ENCODE measurements around the gene NCAM1. TPM values are rescaled to one million over a fixed set of nuclear protein-coding genes. Genes with fewer than 3 reads are reported as not detected.

The NCAM1 gene
- total RNA-seq, 1 donor: 9.6 TPM

DNA sequence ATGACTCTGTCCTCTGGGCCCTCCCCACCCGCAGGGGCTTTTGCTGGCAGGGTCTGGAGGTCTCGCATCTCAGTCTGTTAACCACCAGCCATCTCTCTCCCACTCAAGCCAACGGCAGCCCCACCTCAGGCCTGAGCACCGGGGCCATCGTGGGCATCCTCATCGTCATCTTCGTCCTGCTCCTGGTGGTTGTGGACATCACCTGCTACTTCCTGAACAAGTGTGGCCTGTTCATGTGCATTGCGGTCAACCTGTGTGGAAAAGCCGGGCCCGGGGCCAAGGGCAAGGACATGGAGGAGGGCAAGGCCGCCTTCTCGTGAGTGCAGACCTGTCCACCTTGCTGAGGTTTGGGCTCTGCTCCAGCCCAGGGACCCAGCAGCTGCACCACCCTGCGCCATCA lies 308.9 kb downstream of the NCAM1 start:
- no peaks in the 10 kb centered on the region for H3K4me1 ChIP-seq (ENCODE audit: insufficient read depth, low read length)
- no peaks in the 10 kb centered on the region for H3K27me3 ChIP-seq (ENCODE audit: insufficient read depth, low read length)
- H3K4me3 ChIP-seq (ENCODE audit: low read length): no peak overlapping the region
- H3K9me3 ChIP-seq (ENCODE audit: low read depth, low read length): no peaks in the 10 kb centered on the region

DNA sequence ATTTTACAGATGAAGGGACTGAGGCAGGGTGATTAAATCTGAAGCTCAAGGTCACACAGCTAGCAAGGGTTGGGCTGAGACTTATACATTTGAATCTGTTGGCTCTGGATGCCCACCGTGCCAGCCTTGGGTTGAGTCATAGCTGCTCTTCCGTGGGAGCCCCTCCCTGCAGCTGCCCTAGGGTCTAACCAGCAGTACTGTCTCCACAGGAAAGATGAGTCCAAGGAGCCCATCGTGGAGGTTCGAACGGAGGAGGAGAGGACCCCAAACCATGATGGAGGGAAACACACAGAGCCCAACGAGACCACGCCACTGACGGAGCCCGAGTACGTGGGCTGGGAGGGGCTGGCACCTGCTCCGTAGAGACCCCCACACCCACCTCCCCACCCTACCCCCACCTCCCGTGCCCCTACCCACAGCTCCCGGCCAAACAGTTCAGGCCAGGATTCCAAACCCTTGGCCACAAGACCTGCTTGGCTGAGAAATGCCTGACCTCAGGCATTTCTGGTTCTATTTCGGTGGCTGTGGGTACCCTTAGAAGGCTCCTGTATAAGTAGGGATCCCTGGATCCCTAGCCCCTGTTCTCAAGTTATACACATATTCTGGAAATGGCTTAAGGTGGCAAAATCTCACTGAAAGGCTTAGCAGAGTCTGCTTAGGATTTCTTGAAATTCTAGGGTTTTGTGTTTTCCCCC lies 310.5 kb downstream of the NCAM1 start:
- H3K9me3 ChIP-seq (ENCODE audit: low read depth, low read length): no peaks in the 10 kb centered on the region
- H3K4me1 ChIP-seq (ENCODE audit: insufficient read depth, low read length): no peaks in the 10 kb centered on the region
- H3K4me3 ChIP-seq (ENCODE audit: low read length): no peak overlapping the region
- H3K27me3 ChIP-seq (ENCODE audit: insufficient read depth, low read length): no peaks in the 10 kb centered on the region

DNA sequence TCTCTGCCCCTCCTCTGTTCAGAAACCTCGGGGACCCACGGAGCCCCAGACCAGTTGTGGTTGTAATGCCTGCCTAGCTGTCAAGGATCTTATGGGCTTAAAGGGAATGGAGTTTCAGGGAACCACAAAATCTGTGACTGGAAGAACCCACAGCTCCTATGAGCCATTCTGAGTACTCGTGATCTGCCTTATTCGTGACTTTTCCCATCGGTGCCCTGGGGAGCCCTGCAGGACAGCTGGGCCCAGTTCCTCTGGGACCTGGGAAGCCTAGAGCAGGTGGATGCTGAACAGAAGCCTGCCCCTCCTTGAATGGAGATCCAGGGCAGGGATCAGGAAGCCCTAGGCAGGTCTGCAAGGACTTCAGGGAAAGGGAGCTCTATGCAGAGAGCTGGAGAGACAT lies 311.1 kb downstream of the NCAM1 start:
- H3K9me3 ChIP-seq (ENCODE audit: low read depth, low read length): no peaks in the 10 kb centered on the region
- H3K4me3 ChIP-seq (ENCODE audit: low read length): no peak overlapping the region
- H3K4me1 ChIP-seq (ENCODE audit: insufficient read depth, low read length): no peaks in the 10 kb centered on the region
- H3K27me3 ChIP-seq (ENCODE audit: insufficient read depth, low read length): no peaks in the 10 kb centered on the region

GRCh38 chr11:113272927-113273615 lies 311.9 kb downstream of the NCAM1 start:
- Histone ChIP-seq H3K9me3 (ENCODE audit: low read depth, low read length) (no peaks in the 10 kb centered on the region), H3K27me3 (ENCODE audit: insufficient read depth, low read length) (no peaks in the 10 kb centered on the region), H3K4me3 (ENCODE audit: low read length) (no peak overlapping the region), H3K4me1 (ENCODE audit: insufficient read depth, low read length) (no peaks in the 10 kb centered on the region)

- Histone ChIP-seq H3K9me3 (ENCODE audit: low read depth, low read length) (no peaks in the 10 kb centered on the region), H3K27me3 (ENCODE audit: insufficient read depth, low read length) (no peaks in the 10 kb centered on the region), H3K4me1 (ENCODE audit: insufficient read depth, low read length) (no peaks in the 10 kb centered on the region), H3K4me3 (ENCODE audit: low read length) (no peak overlapping the region)
Measured at GRCh38 chr11:113273720-113274119, 312.5 kb downstream of the NCAM1 start.

GRCh38 chr11:113274713-113275582 lies 313.7 kb downstream of the NCAM1 start:
- H3K9me3 ChIP-seq (ENCODE audit: low read depth, low read length): no peaks in the 10 kb centered on the region
- no peaks in the 10 kb centered on the region for H3K27me3 ChIP-seq (ENCODE audit: insufficient read depth, low read length)
- no peak overlapping the region for H3K4me3 ChIP-seq (ENCODE audit: low read length)
- H3K4me1 ChIP-seq (ENCODE audit: insufficient read depth, low read length): no peaks in the 10 kb centered on the region

DNA sequence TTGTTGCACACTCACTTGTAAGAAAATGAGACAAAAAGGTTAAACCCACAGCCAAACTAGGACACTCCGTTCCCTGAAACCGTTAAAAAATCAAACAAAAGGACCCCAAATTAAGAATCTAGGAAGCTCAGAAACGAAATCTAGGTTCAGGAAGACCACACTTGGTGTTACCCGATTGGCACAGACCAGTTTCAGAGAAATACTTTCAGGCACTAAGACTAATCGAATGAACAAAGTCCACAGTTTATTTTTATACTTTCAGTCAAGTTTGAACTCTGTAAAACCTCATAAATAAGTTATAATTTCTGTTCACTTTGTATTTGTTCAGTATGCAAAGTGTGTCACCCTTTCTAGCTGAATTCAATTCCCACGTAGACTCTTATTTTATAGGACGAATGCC lies 314.4 kb downstream of the NCAM1 start:
- Histone ChIP-seq H3K4me3 (ENCODE audit: low read length) (no peak overlapping the region), H3K27me3 (ENCODE audit: insufficient read depth, low read length) (no peaks in the 10 kb centered on the region), H3K9me3 (ENCODE audit: low read depth, low read length) (no peaks in the 10 kb centered on the region), H3K4me1 (ENCODE audit: insufficient read depth, low read length) (no peaks in the 10 kb centered on the region)

GRCh38 chr11:113276466-113276865 lies 315.2 kb downstream of the NCAM1 start:
- Histone ChIP-seq H3K4me1 (ENCODE audit: insufficient read depth, low read length) (no peaks in the 10 kb centered on the region), H3K9me3 (ENCODE audit: low read depth, low read length) (no peaks in the 10 kb centered on the region), H3K4me3 (ENCODE audit: low read length) (no peak overlapping the region), H3K27me3 (ENCODE audit: insufficient read depth, low read length) (no peaks in the 10 kb centered on the region)

DNA sequence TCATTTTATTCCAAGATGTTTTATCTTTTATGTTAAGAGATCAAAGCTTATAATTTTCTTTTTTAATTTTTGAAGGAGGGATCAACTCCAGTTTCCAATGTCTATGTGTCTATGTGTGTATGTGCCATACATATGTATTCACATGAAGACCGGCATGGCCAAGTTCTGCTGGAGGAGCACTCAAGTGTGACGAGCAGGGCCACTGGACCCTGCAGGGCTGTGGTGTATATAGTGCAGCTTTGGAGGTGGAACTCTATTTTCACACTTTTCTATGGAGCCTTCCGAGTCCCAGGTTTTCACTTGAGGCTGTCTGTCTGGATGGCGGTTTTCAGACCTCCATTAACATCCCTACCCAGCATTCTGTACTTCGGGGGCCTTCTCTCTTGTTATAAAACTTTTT lies 316.7 kb downstream of the NCAM1 start:
- Histone ChIP-seq H3K27me3 (ENCODE audit: insufficient read depth, low read length) (no peaks in the 10 kb centered on the region), H3K4me3 (ENCODE audit: low read length) (no peak overlapping the region), H3K9me3 (ENCODE audit: low read depth, low read length) (no peaks in the 10 kb centered on the region)

GRCh38 chr11:113278481-113278880 lies 317.3 kb downstream of the NCAM1 start:
- no peaks in the 10 kb centered on the region for H3K9me3 ChIP-seq (ENCODE audit: low read depth, low read length)
- no peaks in the 10 kb centered on the region for H3K4me1 ChIP-seq (ENCODE audit: insufficient read depth, low read length)
- H3K4me3 ChIP-seq (ENCODE audit: low read length): no peak overlapping the region
- no peaks in the 10 kb centered on the region for H3K27me3 ChIP-seq (ENCODE audit: insufficient read depth, low read length)

More for the DNA sequence above, 316.7 kb downstream of the NCAM1 start:
- no peaks in the 10 kb centered on the region for H3K4me1 ChIP-seq (ENCODE audit: insufficient read depth, low read length)

- no peaks in the 10 kb centered on the region for H3K27me3 ChIP-seq (ENCODE audit: insufficient read depth, low read length)
- H3K9me3 ChIP-seq (ENCODE audit: low read depth, low read length): no peaks in the 10 kb centered on the region
- H3K4me1 ChIP-seq (ENCODE audit: insufficient read depth, low read length): no peaks in the 10 kb centered on the region
- H3K4me3 ChIP-seq (ENCODE audit: low read length): no peak overlapping the region
Measured at GRCh38 chr11:113278925-113279324, 317.7 kb downstream of the NCAM1 start.

- no peaks in the 10 kb centered on the region for H3K9me3 ChIP-seq (ENCODE audit: low read depth, low read length)
- no peaks in the 10 kb centered on the region for H3K4me1 ChIP-seq (ENCODE audit: insufficient read depth, low read length)
- H3K27me3 ChIP-seq (ENCODE audit: insufficient read depth, low read length): no peaks in the 10 kb centered on the region
- H3K4me3 ChIP-seq (ENCODE audit: low read length): no peak overlapping the region
Measured at GRCh38 chr11:113279591-113279990, 318.4 kb downstream of the NCAM1 start.

DNA sequence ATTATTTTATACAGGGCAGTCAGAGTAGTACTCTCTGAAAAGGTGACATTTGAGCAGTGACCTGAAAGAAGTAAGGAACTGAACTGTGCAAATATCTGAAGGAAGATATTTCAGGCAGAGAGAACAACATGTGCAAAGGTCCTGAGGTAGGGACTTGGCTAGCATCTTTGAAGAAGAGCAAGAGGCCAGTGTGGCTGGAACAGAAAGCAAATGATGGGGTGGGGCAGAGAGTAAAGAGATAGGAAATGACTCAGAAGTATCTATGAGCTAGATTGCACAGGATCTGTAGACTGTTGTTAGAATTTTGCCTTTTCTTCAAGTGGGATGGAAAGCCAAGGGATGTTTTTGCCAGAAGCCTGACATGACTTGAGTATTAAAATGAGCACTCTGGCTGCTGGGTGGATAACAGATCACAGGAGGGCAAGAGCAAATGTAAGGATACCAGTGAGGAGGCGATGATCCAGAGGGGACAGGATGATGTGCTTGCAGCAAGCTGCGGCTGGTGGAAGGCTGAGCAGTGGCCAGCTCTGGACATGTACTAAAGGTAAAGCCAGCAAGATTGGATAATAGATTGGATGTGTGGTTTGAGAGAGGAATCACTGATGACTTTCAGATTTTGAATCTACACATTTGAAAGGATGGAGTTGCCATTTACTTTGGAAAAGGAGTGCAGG lies 320.0 kb downstream of the NCAM1 start:
- Histone ChIP-seq H3K27me3 (ENCODE audit: insufficient read depth, low read length) (no peaks in the 10 kb centered on the region), H3K4me1 (ENCODE audit: insufficient read depth, low read length) (no peaks in the 10 kb centered on the region), H3K9me3 (ENCODE audit: low read depth, low read length) (no peaks in the 10 kb centered on the region), H3K4me3 (ENCODE audit: low read length) (no peak overlapping the region)

GRCh38 chr11:113282898-113283437 lies 321.7 kb downstream of the NCAM1 start:
- Histone ChIP-seq H3K4me1 (ENCODE audit: insufficient read depth, low read length) (no peaks in the 10 kb centered on the region), H3K4me3 (ENCODE audit: low read length) (no peak overlapping the region), H3K27me3 (ENCODE audit: insufficient read depth, low read length) (no peaks in the 10 kb centered on the region), H3K9me3 (ENCODE audit: low read depth, low read length) (no peaks in the 10 kb centered on the region)
